DMS79 treated with DMSO at 0.1 percent for 48 hours (cell line): Measurements from ENCODE around the gene NEMP1.

Experiments used
- DNase-seq: peaks from one replicate; lab custom pipeline; 2025; lab: John Stamatoyannopoulos, UW

NEMP1 gene

GRCh38 chr12:57107456-57108155, 29.0 kb upstream of the NEMP1 start:
- DNase-seq: no peak

- DNase-seq: no peak
These were observed 27.6 kb upstream of the NEMP1 start for GRCh38 chr12:57106021-57106708.

- DNase-seq: no peak
These were observed 26.6 kb upstream of the NEMP1 start for GRCh38 chr12:57105011-57105753.

GRCh38 chr12:57104292-57104910, 25.8 kb upstream of the NEMP1 start:
- DNase-seq: no peak

GRCh38 chr12:57103856-57104255, 25.3 kb upstream of the NEMP1 start:
- no peak for DNase-seq

- DNase-seq: no peak
These were observed 23.5 kb upstream of the NEMP1 start for GRCh38 chr12:57101892-57102695.

- DNase-seq: no peak
These were observed 21.2 kb upstream of the NEMP1 start for GRCh38 chr12:57099766-57100165.

- no peak for DNase-seq
These were observed 20.6 kb upstream of the NEMP1 start for GRCh38 chr12:57099047-57099714.

- DNase-seq: no peak
These were observed 20.0 kb upstream of the NEMP1 start for GRCh38 chr12:57098546-57098945.

GRCh38 chr12:57097554-57097835, 18.9 kb upstream of the NEMP1 start:
- DNase-seq: no peak

GRCh38 chr12:57096748-57097553, 18.4 kb upstream of the NEMP1 start:
- no peak for DNase-seq

- DNase-seq: peak; percentile 16
These were observed 17.5 kb upstream of the NEMP1 start for GRCh38 chr12:57096099-57096572.

- DNase-seq: no peak
These were observed 16.8 kb upstream of the NEMP1 start for GRCh38 chr12:57095440-57095839.

- no peak for DNase-seq
These were observed 15.9 kb upstream of the NEMP1 start for GRCh38 chr12:57094208-57095160.

GRCh38 chr12:57093415-57094207, 15.0 kb upstream of the NEMP1 start:
- DNase-seq: no peak

GRCh38 chr12:57092876-57093414, 14.4 kb upstream of the NEMP1 start:
- no peak for DNase-seq

GRCh38 chr12:57092529-57092862, 13.9 kb upstream of the NEMP1 start:
- no peak for DNase-seq
